ENCODE data around the gene CELF2.
A peak's percentile ranks its signal among the peaks of the same experiment; 100 is the strongest.

The CELF2 gene

DNA sequence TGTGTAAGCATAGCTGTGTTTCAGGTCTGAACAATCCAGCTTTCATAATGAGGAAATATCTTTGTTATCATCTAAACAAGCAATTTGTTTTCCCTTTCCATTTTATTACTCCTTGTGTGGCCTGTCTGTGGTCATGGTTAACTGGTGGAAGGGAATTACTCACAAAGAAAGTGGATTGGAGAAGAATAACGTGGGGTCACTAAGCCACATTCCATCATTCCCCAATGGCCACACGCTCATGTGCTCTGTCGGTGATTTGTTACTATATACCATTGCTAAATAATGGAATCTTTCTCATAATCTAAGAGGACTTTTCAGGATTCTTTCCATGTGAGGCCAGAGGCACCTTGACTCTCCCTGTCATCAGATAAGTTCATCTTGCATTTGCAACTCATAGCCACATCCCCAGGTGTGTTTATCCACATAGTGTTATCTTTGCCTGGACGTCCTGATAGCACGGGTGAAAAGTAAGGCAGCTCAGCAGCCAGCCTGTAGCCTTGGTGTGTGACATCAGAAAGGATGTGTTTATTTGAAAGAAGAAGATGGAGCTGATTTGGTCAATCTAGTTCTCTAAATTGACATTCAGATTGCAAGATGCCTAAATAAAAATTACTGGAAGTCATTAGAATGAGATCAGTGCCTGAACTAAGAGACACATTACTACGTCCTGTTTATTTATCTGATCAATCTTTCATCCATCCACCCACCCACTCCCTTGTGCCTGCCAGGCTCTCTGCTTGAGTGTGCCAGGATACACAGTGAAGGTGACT lies 128.9 kb downstream of the CELF2 start:
- TF ChIP-seq POLR2AphosphoS5 (IDR thresholded peaks at IDR 0.05; ENCODE audit: low read depth, low read length) (no peak), SIN3A (IDR thresholded peaks at IDR 0.05; ENCODE audit: borderline replicate concordance, insufficient read depth, low read length) (0 out of 2 replicates have a peak, but pooled peaks have one; percentile 9), TAF1 (IDR thresholded peaks at IDR 0.05; ENCODE audit: borderline replicate concordance, insufficient read depth, low read length) (no peak)

DNA sequence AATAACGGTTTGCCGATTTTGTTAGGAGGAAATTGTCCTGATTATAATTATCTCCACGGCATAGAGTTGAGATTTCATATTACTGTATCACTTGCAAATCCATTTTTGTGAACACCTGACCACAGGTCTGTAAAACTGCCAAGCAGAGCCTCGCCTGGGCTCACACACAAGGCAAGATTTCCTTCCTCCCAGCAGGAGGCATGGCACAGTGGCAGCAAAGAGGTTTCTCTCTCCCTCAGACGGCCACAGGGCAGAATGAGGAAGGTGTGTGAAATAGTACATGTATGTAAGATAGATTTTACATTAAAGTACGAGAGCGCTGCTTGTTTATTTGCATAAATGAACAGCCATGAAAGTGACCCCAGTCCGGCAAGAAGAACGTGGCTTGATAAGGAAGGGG lies 130.1 kb downstream of the CELF2 start:
- TF ChIP-seq POLR2AphosphoS5 (IDR thresholded peaks at IDR 0.05; ENCODE audit: low read depth, low read length) (no peak), FOXP2 (optimal IDR thresholded peaks at IDR 0.05; ENCODE audit: borderline replicate concordance, extremely low read depth, extremely low read length, insufficient read depth) (no peak)
- TF ChIP-seq, protein P1, sequence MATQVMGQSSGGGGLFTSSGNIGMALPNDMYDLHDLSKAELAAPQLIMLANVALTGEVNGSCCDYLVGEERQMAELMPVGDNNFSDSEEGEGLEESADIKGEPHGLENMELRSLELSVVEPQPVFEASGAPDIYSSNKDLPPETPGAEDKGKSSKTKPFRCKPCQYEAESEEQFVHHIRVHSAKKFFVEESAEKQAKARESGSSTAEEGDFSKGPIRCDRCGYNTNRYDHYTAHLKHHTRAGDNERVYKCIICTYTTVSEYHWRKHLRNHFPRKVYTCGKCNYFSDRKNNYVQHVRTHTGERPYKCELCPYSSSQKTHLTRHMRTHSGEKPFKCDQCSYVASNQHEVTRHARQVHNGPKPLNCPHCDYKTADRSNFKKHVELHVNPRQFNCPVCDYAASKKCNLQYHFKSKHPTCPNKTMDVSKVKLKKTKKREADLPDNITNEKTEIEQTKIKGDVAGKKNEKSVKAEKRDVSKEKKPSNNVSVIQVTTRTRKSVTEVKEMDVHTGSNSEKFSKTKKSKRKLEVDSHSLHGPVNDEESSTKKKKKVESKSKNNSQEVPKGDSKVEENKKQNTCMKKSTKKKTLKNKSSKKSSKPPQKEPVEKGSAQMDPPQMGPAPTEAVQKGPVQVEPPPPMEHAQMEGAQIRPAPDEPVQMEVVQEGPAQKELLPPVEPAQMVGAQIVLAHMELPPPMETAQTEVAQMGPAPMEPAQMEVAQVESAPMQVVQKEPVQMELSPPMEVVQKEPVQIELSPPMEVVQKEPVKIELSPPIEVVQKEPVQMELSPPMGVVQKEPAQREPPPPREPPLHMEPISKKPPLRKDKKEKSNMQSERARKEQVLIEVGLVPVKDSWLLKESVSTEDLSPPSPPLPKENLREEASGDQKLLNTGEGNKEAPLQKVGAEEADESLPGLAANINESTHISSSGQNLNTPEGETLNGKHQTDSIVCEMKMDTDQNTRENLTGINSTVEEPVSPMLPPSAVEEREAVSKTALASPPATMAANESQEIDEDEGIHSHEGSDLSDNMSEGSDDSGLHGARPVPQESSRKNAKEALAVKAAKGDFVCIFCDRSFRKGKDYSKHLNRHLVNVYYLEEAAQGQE (IDR thresholded peaks at IDR 0.05; ENCODE audit: insufficient read depth in 1 of 2, low read depth in 2 of 2, low read length in 2 of 2) = no peak

GRCh38 chr10:11148142-11149028 lies 130.7 kb downstream of the CELF2 start:
- no peak for TF ChIP-seq FOXP2 (optimal IDR thresholded peaks at IDR 0.05; ENCODE audit: borderline replicate concordance, extremely low read depth, extremely low read length, insufficient read depth)
- TF ChIP-seq POLR2AphosphoS5 (IDR thresholded peaks at IDR 0.05; ENCODE audit: low read depth, low read length) = no peak
- TF ChIP-seq, protein P1 (IDR thresholded peaks at IDR 0.05; ENCODE audit: insufficient read depth in 1 of 2, low read depth in 2 of 2, low read length in 2 of 2) = no peak
- TF ChIP-seq SIN3A (IDR thresholded peaks at IDR 0.05; ENCODE audit: borderline replicate concordance, insufficient read depth, low read length) = no peak
- no peak for TF ChIP-seq TAF1 (IDR thresholded peaks at IDR 0.05; ENCODE audit: borderline replicate concordance, insufficient read depth, low read length)

- TF ChIP-seq POLR2AphosphoS5 (IDR thresholded peaks at IDR 0.05; ENCODE audit: low read depth, low read length) (peak; percentile 30; the same call in 1 of the 2 replicates), TAF1 (IDR thresholded peaks at IDR 0.05; ENCODE audit: borderline replicate concordance, insufficient read depth, low read length) (no peak), SIN3A (IDR thresholded peaks at IDR 0.05; ENCODE audit: borderline replicate concordance, insufficient read depth, low read length) (no peak)
- TF ChIP-seq, protein P1 (IDR thresholded peaks at IDR 0.05; ENCODE audit: insufficient read depth in 1 of 2, low read depth in 2 of 2, low read length in 2 of 2) = no peak
Measured at GRCh38 chr10:11149807-11150141, 132.1 kb downstream of the CELF2 start.

DNA sequence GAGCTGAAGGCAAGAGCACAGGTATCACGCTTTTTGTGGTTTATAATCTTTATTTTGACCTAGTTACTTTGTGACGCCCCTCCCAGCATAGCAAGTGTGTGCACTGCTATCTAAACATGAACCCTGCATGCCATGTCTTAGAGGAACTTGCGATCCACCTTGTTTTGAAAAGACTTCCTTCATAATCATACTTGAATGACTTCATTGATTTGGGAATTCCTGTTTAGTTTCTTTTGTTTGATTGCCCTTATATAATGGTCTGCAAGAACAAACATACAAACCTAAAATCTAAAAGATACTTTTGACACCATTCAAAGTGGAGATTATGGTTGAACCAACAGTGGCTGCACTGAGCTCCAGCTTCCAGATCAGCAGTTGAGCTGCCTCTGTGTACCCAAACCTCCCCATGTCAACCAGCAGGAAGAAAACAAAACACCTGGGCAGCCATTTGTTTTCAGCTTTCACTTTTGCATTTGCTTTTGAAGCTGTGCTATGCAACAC lies 132.6 kb downstream of the CELF2 start:
- no peak for TF ChIP-seq SIN3A (IDR thresholded peaks at IDR 0.05; ENCODE audit: borderline replicate concordance, insufficient read depth, low read length)

DNA sequence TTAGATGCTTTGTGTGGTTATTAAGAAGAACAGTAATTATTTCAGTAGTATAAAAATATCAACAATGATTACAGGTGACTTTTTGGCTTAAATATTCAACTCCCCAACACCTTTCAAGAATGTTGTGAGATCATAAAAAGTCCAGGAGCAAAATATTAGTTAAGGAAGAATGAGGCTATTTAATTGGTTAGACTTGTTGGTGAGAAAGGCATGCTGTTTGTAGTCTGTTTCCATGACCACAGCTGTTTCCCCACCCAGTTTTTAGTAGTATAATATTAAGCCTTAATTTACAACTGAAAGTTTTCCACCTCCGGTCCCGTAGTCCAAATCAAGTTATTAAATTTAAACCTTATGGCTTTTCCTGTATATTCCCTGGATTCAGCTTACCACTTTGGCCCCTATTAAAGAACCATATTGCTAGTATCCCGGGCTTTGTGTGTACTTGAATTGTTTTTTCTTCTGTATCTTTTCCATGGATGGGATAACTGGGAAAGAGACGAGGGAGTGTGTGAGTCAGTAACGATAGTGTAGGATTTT lies 133.3 kb downstream of the CELF2 start:
- no peak for TF ChIP-seq TAF1 (IDR thresholded peaks at IDR 0.05; ENCODE audit: borderline replicate concordance, insufficient read depth, low read length)
- TF ChIP-seq POLR2AphosphoS5 (IDR thresholded peaks at IDR 0.05; ENCODE audit: low read depth, low read length) = no peak
- TF ChIP-seq FOXP2 (optimal IDR thresholded peaks at IDR 0.05; ENCODE audit: borderline replicate concordance, extremely low read depth, extremely low read length, insufficient read depth) = no peak

All from PFSK-1 (cell line).